GM12891 (cell line): ENCODE measurements around the gene CFAP46.

Experiments
- POLR2A ChIP-seq: IDR thresholded peaks from 2 replicates; pipeline ENCODE4 v1.6.1; 2011; ENCODE audit warnings: low read depth, low read length, control low read depth
- TAF1 ChIP-seq: IDR thresholded peaks from 2 replicates; pipeline ENCODE4 v1.6.1; 2011; ENCODE audit warnings: low read depth, low read length, control low read depth

DNA sequence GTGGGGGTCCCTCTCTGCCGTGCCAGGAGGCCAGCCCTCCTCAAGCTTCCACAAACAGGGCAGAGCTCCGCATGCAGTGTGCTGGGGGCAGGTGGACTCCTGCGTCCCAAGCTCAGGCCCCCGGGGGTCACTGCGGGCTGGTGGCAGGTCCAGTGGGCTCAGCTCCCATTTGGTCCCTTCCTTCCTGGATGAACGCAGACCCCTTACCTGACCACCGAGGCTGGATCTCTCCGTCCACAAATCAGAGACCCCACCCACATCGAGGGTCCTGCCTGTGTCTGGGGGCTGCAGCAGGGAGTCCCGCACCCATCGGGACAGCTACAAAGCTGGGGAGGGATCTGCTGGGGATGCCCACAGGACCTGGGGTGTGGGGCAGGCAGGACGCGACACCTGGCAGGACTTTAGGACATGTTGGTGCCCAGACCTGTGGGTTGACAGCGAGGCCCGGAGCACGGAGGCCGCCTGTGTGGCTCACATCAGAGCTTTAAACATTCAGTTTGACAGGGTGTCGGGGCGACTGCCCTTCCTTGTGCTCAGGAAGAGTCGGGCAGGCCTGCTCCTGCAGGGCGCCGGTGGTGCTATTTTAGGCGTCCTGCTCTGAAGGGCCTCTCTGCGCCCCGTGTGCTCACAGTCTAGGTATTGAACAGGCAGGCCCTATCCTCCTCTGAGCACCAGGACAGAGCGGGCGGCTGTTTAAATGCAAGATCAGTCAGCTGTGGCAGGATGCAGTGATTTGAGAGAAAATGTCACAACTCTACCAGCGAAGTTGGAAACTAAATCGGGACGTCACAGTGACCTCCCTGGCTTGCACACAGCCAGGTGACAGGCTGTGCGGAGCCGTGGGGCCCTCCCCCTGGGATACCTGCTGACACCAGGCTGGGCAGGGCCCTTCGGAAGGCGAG, 15.9 kb upstream of the CFAP46 start:
- TF ChIP-seq POLR2A (no peak), TAF1 (no peak)
